IMR-90 (cell line): ENCODE results near the gene GTF2F2. TPM values are rescaled to one million over a fixed set of nuclear protein-coding genes. Genes with fewer than 3 reads are reported as not detected.

Experiments used
- ATAC-seq: fragments of 200-7000 bp; cut with Tn5 transposase; 2 replicates; pipeline ENCODE4 v1.9.1; 2020; ENCODE audit warnings: low read depth, mild to moderate bottlenecking, moderate library complexity
- BruUV-seq: library from RNA; stranded (reverse); fragments of 400-500 nt; replicated peaks from 2 replicates; lab custom pipeline; 2021; lab: Mats Ljungman, UMichigan
- CTCF ChIA-PET: fragments of 300-600 bp; formaldehyde crosslinking; extraction: SDS; loops from one replicate; lab custom pipeline; 2021; ENCODE audit warnings: antibody characterized with exemption; lab: Yijun Ruan, JAX
- POLR2A ChIA-PET: fragments of 300-600 bp; sonication (Branson Sonifier 250); formaldehyde crosslinking; loops from one replicate; lab custom pipeline; 2022; ENCODE audit warnings: antibody characterized with exemption; ENCODE audit not compliant: unreplicated experiment; lab: Charles Lee
- DNase-seq: peaks from one replicate; pipeline ENCODE4 v3.0.0; 2013
- H2AFZ ChIP-seq: replicated peaks from 2 replicates; pipeline ENCODE3; 2013; ENCODE audit warnings: low read length, mild to moderate bottlenecking; ENCODE audit not compliant: poor library complexity
- H2AK5ac ChIP-seq: 2 replicates; pipeline ENCODE4 v1.6.1; 2013; ENCODE audit warnings: low read depth, low read length, inconsistent platforms
- H2AK9ac ChIP-seq: replicated peaks from 2 replicates; pipeline ENCODE3; 2013; ENCODE audit warnings: mild to moderate bottlenecking, low read depth, low read length, moderate library complexity; ENCODE audit not compliant: poor library complexity
- H2BK120ac ChIP-seq: 2 replicates; pipeline ENCODE4 v1.6.1; 2013; ENCODE audit warnings: low read depth, low read length, inconsistent platforms
- H2BK15ac ChIP-seq: 3 replicates; pipeline ENCODE4 v1.6.1; 2013; ENCODE audit warnings: low read depth, low read length, inconsistent platforms
- H2BK20ac ChIP-seq: 2 replicates; pipeline ENCODE4 v1.6.1; 2013; ENCODE audit warnings: low read depth, mild to moderate bottlenecking, inconsistent platforms, low read length, moderate library complexity
- H2BK5ac ChIP-seq: 2 replicates; pipeline ENCODE4 v1.6.1; 2013; ENCODE audit warnings: mild to moderate bottlenecking, low read depth, low read length, inconsistent platforms; ENCODE audit not compliant: poor library complexity, severe bottlenecking
- H3K14ac ChIP-seq: replicated peaks from 2 replicates; pipeline ENCODE4 v1.6.1; 2013; ENCODE audit warnings: low read depth, low read length, inconsistent platforms
- H3K18ac ChIP-seq: 2 replicates; pipeline ENCODE4 v1.6.1; 2013; ENCODE audit warnings: low read depth, low read length, control low read depth
- H3K23ac ChIP-seq: 2 replicates; pipeline ENCODE4 v1.6.1; 2013; ENCODE audit warnings: low read depth, low read length, inconsistent platforms
- H3K27ac ChIP-seq: 2 replicates; pipeline ENCODE4 v1.5.1; 2013; ENCODE audit warnings: mild to moderate bottlenecking, control low read depth, low read length; ENCODE audit not compliant: insufficient read depth
- H3K27me3 ChIP-seq: 2 replicates; pipeline ENCODE4 v1.6.1; 2013; ENCODE audit warnings: low read length; ENCODE audit not compliant: control insufficient read depth, insufficient read depth
- H3K36me3 ChIP-seq: 2 replicates; pipeline ENCODE4 v1.6.1; 2013; ENCODE audit warnings: low read length, mixed read lengths; ENCODE audit not compliant: control insufficient read depth, insufficient read depth
- H3K4ac ChIP-seq: 2 replicates; pipeline ENCODE4 v1.6.1; 2013; ENCODE audit warnings: low read depth, low read length, inconsistent platforms
- H3K4me1 ChIP-seq: 2 replicates; pipeline ENCODE4 v1.6.1; 2013; ENCODE audit warnings: low read length, mixed read lengths; ENCODE audit not compliant: control insufficient read depth, insufficient read depth
- H3K4me2 ChIP-seq: 2 replicates; pipeline ENCODE4 v1.6.1; 2013; ENCODE audit warnings: low read depth, mild to moderate bottlenecking, control low read depth, low read length, moderate library complexity
- H3K4me3 ChIP-seq: 2 replicates; pipeline ENCODE4 v1.5.1; 2013; ENCODE audit warnings: low read depth, mild to moderate bottlenecking, control low read depth, low read length, moderate library complexity; ENCODE audit not compliant: insufficient read depth
- H3K56ac ChIP-seq: 2 replicates; pipeline ENCODE4 v1.6.1; 2013; ENCODE audit warnings: low read length, inconsistent platforms; ENCODE audit not compliant: insufficient read depth; ENCODE audit errors: extremely low read depth
- H3K79me1 ChIP-seq, 2 experiments: 2 replicates each; pipeline ENCODE4 v1.6.1; 2013; ENCODE audit warnings: low read length in 2 of 2, inconsistent platforms in 1 of 2, low read depth in 1 of 2
- H3K9ac ChIP-seq: 2 replicates; pipeline ENCODE4 v1.6.1; 2013; ENCODE audit warnings: low read depth, low read length, control low read depth
- H3K9me1 ChIP-seq: 2 replicates; pipeline ENCODE4 v1.6.1; 2013; ENCODE audit warnings: low read length, inconsistent platforms; ENCODE audit not compliant: insufficient read depth
- H3K9me3 ChIP-seq: 2 replicates; pipeline ENCODE4 v1.6.1; 2013; ENCODE audit warnings: low read length; ENCODE audit not compliant: control insufficient read depth, insufficient read depth
- H4K20me1 ChIP-seq: 2 replicates; pipeline ENCODE4 v1.6.1; 2013; ENCODE audit warnings: low read length, inconsistent platforms; ENCODE audit not compliant: insufficient read depth
- H4K5ac ChIP-seq: 2 replicates; pipeline ENCODE4 v1.6.1; 2013; ENCODE audit warnings: mild to moderate bottlenecking, low read depth, low read length, control low read depth
- H4K8ac ChIP-seq, 2 experiments: 2 replicates each; pipeline ENCODE4 v1.6.1; 2013; ENCODE audit warnings: low read depth in 2 of 2, low read length in 2 of 2, control low read depth in 1 of 2, inconsistent platforms in 1 of 2
- H4K91ac ChIP-seq: 2 replicates; pipeline ENCODE4 v1.6.1; 2013; ENCODE audit warnings: low read depth, low read length, inconsistent platforms; ENCODE audit not compliant: insufficient read depth
- CEBPB ChIP-seq: IDR thresholded peaks from 2 replicates; pipeline ENCODE4 v1.6.1; 2012; ENCODE audit warnings: low read depth, low read length, improper control_type of control experiment
- CHD1 ChIP-seq: IDR thresholded peaks from 2 replicates; pipeline ENCODE4 v1.6.1; 2012; ENCODE audit warnings: low read depth, low read length, improper control_type of control experiment
- FOS ChIP-seq: fragments of 150-350 bp; IDR thresholded peaks from 2 replicates; pipeline ENCODE4 v1.6.1; 2016; ENCODE audit warnings: low read depth, low read length
- MXI1 ChIP-seq: IDR thresholded peaks from 2 replicates; pipeline ENCODE4 v1.6.1; 2012; ENCODE audit warnings: low read depth, mild to moderate bottlenecking, low read length, moderate library complexity, borderline replicate concordance
- WGBS, 2 experiments: methylation state at CpG; one replicate each; pipeline versions ENCODE4 v1.1.5 to v1.1.7; 2013; ENCODE audit warnings: missing lambda C conversion rate in 2 of 2; ENCODE audit not compliant: insufficient read length in 1 of 2; ENCODE audit errors: extremely low coverage in 2 of 2; 5-methylcytosine and 5-hydroxymethylcytosine counted together
- dilution Hi-C: fragments of 300-500 bp; cut with HindIII; formaldehyde crosslinking; loops from one replicate; pipeline ENCODE4 v1.14.3; 2018; ENCODE audit warnings: low sequenced_read_pairs; ENCODE audit not compliant: unreplicated experiment
- in situ Hi-C: fragments of 300-500 bp; cut with MboI; formaldehyde crosslinking; loops from 3 replicates; pipeline ENCODE4 v1.14.3; 2019; ENCODE audit warnings: low sequenced_read_pairs, inconsistent platforms, mixed read lengths
- intact Hi-C: fragments of 100-400 bp; cut with micrococcal nuclease; formaldehyde crosslinking; loops from 2 replicates; pipeline ENCODE4 v1.10.0; 2022
- polyA plus RNA-seq, 3 experiments: library from polyadenylated mRNA; depleted of rRNA; stranded (reverse); fragments of >200 nt; gene quantifications; 2 replicates each; pipeline ENCODE4 v1.2.3, GENCODE V29; 2012; ENCODE audit warnings: low replicate concordance in 1 of 3
- total RNA-seq: library from RNA; depleted of rRNA; stranded (reverse); fragments of >200 nt; gene quantifications from 2 replicates; pipeline ENCODE4 v1.2.3, GENCODE V29; 2012

Gene GTF2F2
- total and polyA plus RNA-seq, 2 of the 4 experiments (the other 2 are of a cell fraction), result 16.5 to 21.0 TPM

DNA sequence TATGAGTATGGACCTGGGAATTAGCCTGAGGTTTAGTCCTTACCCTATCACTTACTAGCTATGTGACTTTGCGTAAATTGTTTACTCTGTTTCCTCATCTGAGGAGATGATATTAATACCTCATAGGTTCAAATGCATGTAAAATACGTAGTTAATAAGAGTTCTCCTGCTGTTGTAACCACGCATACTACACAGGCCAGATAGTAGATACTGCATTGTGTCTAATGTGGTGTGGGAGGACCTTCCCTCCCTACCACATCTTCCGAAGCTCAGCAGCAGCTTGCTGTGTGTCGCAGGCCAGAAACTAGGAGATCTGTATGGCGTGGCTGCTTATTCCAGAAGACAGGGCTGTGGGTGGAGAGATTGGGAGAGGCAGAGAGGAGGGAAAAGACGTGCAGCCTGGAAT, 23.0 kb downstream of the GTF2F2 start:
- WGBS, 2 experiments, result 80% methylated on average over 2 of the region's 7 CpGs; no CpG with 5 or more reads in 1 of the 2 experiments
- peak overlapping the region; percentile 65 for H3K18ac ChIP-seq
- H3K4ac ChIP-seq, result peak overlapping the region; percentile 69
- dilution Hi-C loops, result no loop called here
- peak overlapping the region; percentile 55; the same call in 1 of the 3 replicates for H2BK15ac ChIP-seq
- H3K9ac ChIP-seq, result peak overlapping the region; percentile 24; the same call in 1 of the 2 replicates
- ATAC-seq, result peak; percentile 78
- H2AK9ac ChIP-seq, result no peak overlapping the region
- H3K9me3 ChIP-seq, result no peaks in the 10 kb centered on the region
- in situ Hi-C loops, result no loop called here
- H4K8ac ChIP-seq, result peak overlapping the region; percentile 15 to 43; a peak in 2 of 4 replicates
- H3K4me2 ChIP-seq, result peak overlapping the region; percentile 76
- no peak for TF ChIP-seq MXI1
- TF ChIP-seq CEBPB, result peak; percentile 85
- TF ChIP-seq FOS, result peak; percentile 45; the same call in 1 of the 2 replicates
- TF ChIP-seq CHD1, result no peak
- peak overlapping the region; percentile 76 for H4K91ac ChIP-seq
- BruUV-seq, result no TSS peak
- peaks cover 11% of the 10 kb centered on the region for H3K4me1 ChIP-seq
- H2BK20ac ChIP-seq, result peak overlapping the region; percentile 49
- peaks cover 28 to 73% of the 10 kb centered on the region in 2 experiments for H3K79me1 ChIP-seq
- peak overlapping the region; percentile 57; the same call in 1 of the 2 replicates for H2AK5ac ChIP-seq
- peak overlapping the region; percentile 80 for H3K27ac ChIP-seq
- ChIA-PET CTCF (interaction anchor here (0.7 to 1.1 kb wide), 2 partner anchors 9 to 22 kb away, joined by 3 read pairs; no protein-coding TSS in a partner anchor), POLR2A (interaction anchor here (0.5 kb wide), 1 partner anchor 97 kb away, joined by 8 read pairs; no protein-coding TSS in a partner anchor)
- H3K23ac ChIP-seq, result peak overlapping the region; percentile 6; the same call in 1 of the 2 replicates
- H3K56ac ChIP-seq, result no peak overlapping the region
- intact Hi-C loops, result no loop called here
- peak overlapping the region; percentile 72 for H2BK5ac ChIP-seq
- no peaks in the 10 kb centered on the region for H4K20me1 ChIP-seq
- H2AFZ ChIP-seq, result peak overlapping the region; percentile 64
- peak overlapping the region; percentile 58 for H2BK120ac ChIP-seq
- peak overlapping the region; percentile 65 for H4K5ac ChIP-seq
- H3K27me3 ChIP-seq, result no peaks in the 10 kb centered on the region
- peaks cover 8% of the 10 kb centered on the region for H3K9me1 ChIP-seq
- peaks cover 5% of the 10 kb centered on the region for H3K36me3 ChIP-seq
- H3K14ac ChIP-seq, result peak overlapping the region; percentile 16
- no peak overlapping the region for H3K4me3 ChIP-seq
- peak; percentile 88 for DNase-seq
